Caco-2 (cell line): ENCODE data around the gene AGTPBP1. TPM values are rescaled to one million over a fixed set of nuclear protein-coding genes. Genes with fewer than 3 reads are reported as not detected.

ENCODE experiments used
- BruUV-seq: library from RNA; stranded (reverse); fragments of 400-500 nt; replicated peaks from 2 replicates; lab custom pipeline; 2021; lab: Mats Ljungman, UMichigan
- CTCF ChIA-PET: fragments of 300-600 bp; sonication (Branson Sonifier 250); formaldehyde crosslinking; loops from one replicate; lab custom pipeline; 2022; ENCODE audit warnings: antibody characterized with exemption; lab: Charles Lee
- POLR2A ChIA-PET: fragments of 300-600 bp; sonication (Branson Sonifier 250); formaldehyde crosslinking; loops from one replicate; lab custom pipeline; 2022; ENCODE audit warnings: antibody characterized with exemption; lab: Charles Lee
- DNase-seq, 2 experiments: peaks; one replicate each; pipeline versions ENCODE4 v3.0.0 to v3.0.0-alpha.2; 2020 to 2022
- H3K27me3 ChIP-seq: replicated peaks from 2 replicates; pipeline ENCODE4 v1.6.0; 2011; ENCODE audit warnings: low read length; ENCODE audit not compliant: control insufficient read depth, insufficient read depth
- H3K36me3 ChIP-seq: 2 replicates; pipeline ENCODE4 v1.5.1; 2011; ENCODE audit warnings: low read length; ENCODE audit not compliant: control insufficient read depth, insufficient read depth
- H3K4me1 ChIP-seq: fragments of 250-450 bp; sonication (Bioruptor Pico); 2 replicates; pipeline ENCODE4 v1.5.1; 2020; ENCODE audit warnings: mild to moderate bottlenecking
- H3K4me3 ChIP-seq: 2 replicates; pipeline ENCODE4 v1.5.1; 2011; ENCODE audit warnings: low read depth, mild to moderate bottlenecking, control low read depth, low read length
- H3K9me3 ChIP-seq: fragments of 250-450 bp; sonication (Bioruptor Pico); 2 replicates; pipeline ENCODE4 v1.5.1; 2020; ENCODE audit warnings: mild to moderate bottlenecking, moderate library complexity
- H3K27ac Mint-ChIP-seq: one replicate; pipeline ENCODE4 v1.8.0; 2022; ENCODE audit warnings: mixed read lengths; ENCODE audit not compliant: unreplicated experiment
- H3K27me3 Mint-ChIP-seq: one replicate; pipeline ENCODE4 v1.8.0; 2022; ENCODE audit warnings: mixed read lengths; ENCODE audit not compliant: insufficient read depth, unreplicated experiment
- H3K36me3 Mint-ChIP-seq: one replicate; pipeline ENCODE4 v1.8.0; 2022; ENCODE audit warnings: mild to moderate bottlenecking, mixed read lengths; ENCODE audit not compliant: insufficient read depth, unreplicated experiment
- H3K4me1 Mint-ChIP-seq: one replicate; pipeline ENCODE4 v1.8.0; 2022; ENCODE audit warnings: low read depth, mixed read lengths; ENCODE audit not compliant: unreplicated experiment
- H3K4me3 Mint-ChIP-seq: one replicate; pipeline ENCODE4 v1.8.0; 2022; ENCODE audit warnings: mild to moderate bottlenecking, moderate library complexity, mixed read lengths; ENCODE audit not compliant: unreplicated experiment
- H3K9me3 Mint-ChIP-seq: one replicate; pipeline ENCODE4 v1.8.0; 2022; ENCODE audit warnings: mixed read lengths; ENCODE audit not compliant: unreplicated experiment
- intact Hi-C: fragments of 100-400 bp; cut with micrococcal nuclease; formaldehyde crosslinking; loops from one replicate; pipeline ENCODE4 v1.10.0; 2022; ENCODE audit not compliant: unreplicated experiment
- total RNA-seq: library from RNA; stranded (reverse); gene quantifications from 2 replicates; pipeline ENCODE4 v1.2.3, GENCODE V29; 2022
- TF ChIP-seq, protein P1 (sequence below), 2 experiments: fragments of 200-600 bp in 1 of 2; IDR thresholded peaks; 1 replicate in 1 of 2; 2 replicates in 1 of 2; pipeline versions ENCODE4 v1.5.1 to v1.8.0; 2011 to 2022; ENCODE audit warnings: antibody characterized with exemption in 1 of 2, control low read depth in 1 of 2, inconsistent platforms in 1 of 2, low read depth in 1 of 2, low read length in 1 of 2, mild to moderate bottlenecking in 1 of 2, moderate library complexity in 1 of 2; ENCODE audit not compliant: insufficient read depth in 1 of 2, severe bottlenecking in 1 of 2, unreplicated experiment in 1 of 2

Gene AGTPBP1
- total RNA-seq, 1 experiment from 2014 or later = 14.0 TPM

DNA sequence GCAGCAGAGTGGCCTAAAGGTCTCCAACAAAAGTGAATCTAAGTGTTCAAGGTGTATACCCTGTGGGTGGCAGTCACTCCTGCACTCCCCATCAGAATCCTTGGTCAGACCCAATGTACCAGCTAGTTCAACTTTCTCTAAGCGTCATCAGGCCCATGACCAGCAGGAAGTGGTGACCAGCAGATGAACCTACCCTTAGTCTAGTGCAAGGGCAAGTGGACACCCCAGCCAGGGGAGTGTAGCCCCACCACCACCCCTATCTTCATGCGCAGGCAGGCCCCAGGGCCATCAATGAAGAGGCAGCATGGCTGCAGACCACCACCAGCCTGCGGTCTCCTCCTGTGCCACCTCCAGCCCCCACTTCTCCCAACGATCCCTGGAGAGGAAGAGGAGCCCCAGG lies 213.1 kb downstream of the AGTPBP1 start:
- TF ChIP-seq, protein P1, sequence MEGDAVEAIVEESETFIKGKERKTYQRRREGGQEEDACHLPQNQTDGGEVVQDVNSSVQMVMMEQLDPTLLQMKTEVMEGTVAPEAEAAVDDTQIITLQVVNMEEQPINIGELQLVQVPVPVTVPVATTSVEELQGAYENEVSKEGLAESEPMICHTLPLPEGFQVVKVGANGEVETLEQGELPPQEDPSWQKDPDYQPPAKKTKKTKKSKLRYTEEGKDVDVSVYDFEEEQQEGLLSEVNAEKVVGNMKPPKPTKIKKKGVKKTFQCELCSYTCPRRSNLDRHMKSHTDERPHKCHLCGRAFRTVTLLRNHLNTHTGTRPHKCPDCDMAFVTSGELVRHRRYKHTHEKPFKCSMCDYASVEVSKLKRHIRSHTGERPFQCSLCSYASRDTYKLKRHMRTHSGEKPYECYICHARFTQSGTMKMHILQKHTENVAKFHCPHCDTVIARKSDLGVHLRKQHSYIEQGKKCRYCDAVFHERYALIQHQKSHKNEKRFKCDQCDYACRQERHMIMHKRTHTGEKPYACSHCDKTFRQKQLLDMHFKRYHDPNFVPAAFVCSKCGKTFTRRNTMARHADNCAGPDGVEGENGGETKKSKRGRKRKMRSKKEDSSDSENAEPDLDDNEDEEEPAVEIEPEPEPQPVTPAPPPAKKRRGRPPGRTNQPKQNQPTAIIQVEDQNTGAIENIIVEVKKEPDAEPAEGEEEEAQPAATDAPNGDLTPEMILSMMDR (IDR thresholded peaks at IDR 0.05; ENCODE audit: insufficient read depth in 1 of 2, low read depth in 1 of 2, low read length in 1 of 2, severe bottlenecking in 1 of 2, unreplicated experiment in 1 of 2) = no peak
- ChIA-PET POLR2A (no interaction called here), CTCF (no interaction called here)
- no peaks in the 10 kb centered on the region for H3K9me3 ChIP-seq
- no peaks in the 10 kb centered on the region for H3K4me1 ChIP-seq
- intact Hi-C loops = no loop called here
- Mint-ChIP-seq H3K27me3 (no peaks in the 10 kb centered on the region), H3K4me1 (no peaks in the 10 kb centered on the region), H3K4me3 (no peak overlapping the region), H3K27ac (no peak overlapping the region), H3K36me3 (no peaks in the 10 kb centered on the region), H3K9me3 (no peaks in the 10 kb centered on the region)
- DNase-seq = no peak
- no peaks in the 10 kb centered on the region for H3K36me3 ChIP-seq
- no TSS peak for BruUV-seq
- no peaks in the 10 kb centered on the region; the same call in 1 of the 2 replicates for H3K27me3 ChIP-seq
- no peak overlapping the region for H3K4me3 ChIP-seq

DNA sequence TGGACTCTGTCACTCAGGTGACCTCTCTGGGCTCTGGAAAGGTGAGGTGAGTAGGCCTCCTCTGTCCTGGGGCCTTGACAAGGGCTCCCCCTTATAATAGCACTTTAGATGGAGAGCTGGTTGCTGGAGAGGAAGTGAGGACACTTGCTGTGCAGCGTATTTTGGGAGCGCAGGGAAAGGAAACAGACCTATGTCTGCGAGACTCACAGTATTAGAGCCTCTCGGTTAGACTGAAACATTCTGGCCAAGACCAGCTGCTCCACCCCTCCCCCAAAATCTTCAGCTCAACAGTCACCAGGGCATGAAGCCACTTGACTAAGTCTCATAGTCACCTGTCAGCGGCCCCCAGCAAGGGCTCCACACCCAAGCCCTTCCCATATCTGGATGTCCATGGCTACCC lies 213.6 kb downstream of the AGTPBP1 start:
- Histone ChIP-seq H3K27me3 (no peaks in the 10 kb centered on the region; the same call in 1 of the 2 replicates), H3K4me3 (no peak overlapping the region), H3K4me1 (no peaks in the 10 kb centered on the region), H3K9me3 (no peaks in the 10 kb centered on the region), H3K36me3 (no peaks in the 10 kb centered on the region)
- POLR2A ChIA-PET = no interaction called here
- DNase-seq = no peak
- intact Hi-C loops = no loop called here
- CTCF ChIA-PET = no interaction called here
- no peaks in the 10 kb centered on the region for H3K4me1 Mint-ChIP-seq
- H3K27ac Mint-ChIP-seq = no peak overlapping the region
- H3K4me3 Mint-ChIP-seq = no peak overlapping the region
- no peaks in the 10 kb centered on the region for H3K27me3 Mint-ChIP-seq
- TF ChIP-seq, protein P1 (IDR thresholded peaks at IDR 0.05; ENCODE audit: insufficient read depth in 1 of 2, low read depth in 1 of 2, low read length in 1 of 2, severe bottlenecking in 1 of 2, unreplicated experiment in 1 of 2) = no peak
- no TSS peak for BruUV-seq
- no peaks in the 10 kb centered on the region for H3K36me3 Mint-ChIP-seq
- H3K9me3 Mint-ChIP-seq = no peaks in the 10 kb centered on the region

DNA sequence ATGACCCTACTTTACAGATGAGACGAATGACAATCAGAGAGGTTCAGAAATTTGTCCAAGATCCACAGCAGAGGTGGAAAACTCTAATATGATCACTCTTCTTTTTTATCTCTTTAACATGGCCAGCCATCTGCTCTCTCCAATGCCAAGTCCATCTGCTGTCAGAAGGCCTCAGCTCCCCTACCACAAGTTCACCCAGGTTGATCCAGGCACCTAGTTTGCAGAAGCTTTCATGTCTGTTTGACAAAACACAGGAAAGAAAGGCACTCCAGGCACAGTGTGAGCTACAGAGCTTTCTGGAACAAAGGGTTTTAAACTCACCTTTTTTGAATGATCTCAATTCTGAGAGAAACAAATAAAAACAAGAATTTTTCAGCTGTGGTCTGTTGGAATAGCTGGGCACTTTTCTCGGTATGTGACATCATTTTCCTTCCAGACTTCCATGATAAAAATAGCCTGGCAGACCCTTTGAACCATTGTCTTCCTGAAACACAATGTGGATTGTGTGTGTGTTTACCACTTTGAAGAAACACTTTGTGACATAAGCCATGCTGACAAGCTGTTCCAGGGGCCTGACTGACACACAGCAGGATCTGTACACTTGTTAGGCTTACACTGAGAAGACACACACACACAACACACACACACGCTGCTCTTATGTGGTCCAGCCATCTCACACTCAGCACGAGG lies 214.3 kb downstream of the AGTPBP1 start:
- no peak for DNase-seq
- H3K9me3 ChIP-seq = no peaks in the 10 kb centered on the region
- H3K4me1 ChIP-seq = no peaks in the 10 kb centered on the region
- no peaks in the 10 kb centered on the region for H3K36me3 ChIP-seq
- no peak overlapping the region for H3K4me3 Mint-ChIP-seq
- intact Hi-C loops = no loop called here
- TF ChIP-seq, protein P1 (IDR thresholded peaks at IDR 0.05; ENCODE audit: insufficient read depth in 1 of 2, low read depth in 1 of 2, low read length in 1 of 2, severe bottlenecking in 1 of 2, unreplicated experiment in 1 of 2) = no peak
- H3K4me1 Mint-ChIP-seq = no peaks in the 10 kb centered on the region
- H3K27me3 Mint-ChIP-seq = no peaks in the 10 kb centered on the region
- H3K4me3 ChIP-seq = no peak overlapping the region
- H3K27ac Mint-ChIP-seq = no peak overlapping the region
- CTCF ChIA-PET = no interaction called here
- POLR2A ChIA-PET = no interaction called here
- no peaks in the 10 kb centered on the region; the same call in 1 of the 2 replicates for H3K27me3 ChIP-seq
- no peaks in the 10 kb centered on the region for H3K36me3 Mint-ChIP-seq
- H3K9me3 Mint-ChIP-seq = no peaks in the 10 kb centered on the region
- no TSS peak for BruUV-seq
